ENCODE data around the gene FAM3B.

FAM3B gene

DNA sequence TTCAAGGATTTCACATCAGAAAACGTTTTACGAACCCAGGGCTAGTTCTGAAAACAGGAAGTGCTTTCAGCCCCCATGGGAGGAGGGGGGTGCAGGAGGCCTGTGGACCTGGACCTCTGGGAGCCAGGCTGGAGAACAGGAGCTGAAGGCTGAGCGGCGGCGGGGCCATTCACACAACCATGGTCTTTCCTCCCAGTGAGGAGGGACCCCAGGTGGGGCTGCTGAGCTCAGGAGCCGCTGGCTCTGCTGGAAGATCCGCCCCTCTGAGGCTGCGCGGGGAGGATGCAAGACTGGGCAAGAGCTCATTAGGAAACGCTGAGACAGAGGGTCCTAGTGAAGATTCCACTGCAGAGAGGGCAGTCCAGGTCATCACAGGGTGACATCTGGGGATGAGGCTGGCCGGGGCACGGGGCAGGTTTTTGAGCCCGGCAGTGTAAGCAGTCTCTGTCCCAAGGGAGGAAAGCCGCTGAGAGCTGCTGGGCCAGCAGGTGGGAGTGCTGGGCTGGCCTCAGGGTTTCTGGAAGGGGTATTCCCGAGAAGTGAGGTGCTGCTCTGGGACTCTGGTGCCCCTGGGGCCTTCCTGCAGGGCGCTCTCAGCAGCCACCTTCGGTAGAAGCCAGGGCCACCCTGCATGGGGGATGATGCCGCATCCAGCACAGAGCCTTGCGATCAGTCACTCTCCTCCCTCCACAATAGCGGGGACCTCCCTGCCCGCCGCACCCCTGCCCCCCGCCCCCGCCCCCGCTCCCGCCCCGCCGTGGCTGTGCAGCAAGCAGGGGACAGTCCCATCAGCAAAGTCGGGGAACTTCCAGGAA, 52.7 kb downstream of the FAM3B start:
- no peak for DNase-seq (ENCODE audit: low spot score)

DNA sequence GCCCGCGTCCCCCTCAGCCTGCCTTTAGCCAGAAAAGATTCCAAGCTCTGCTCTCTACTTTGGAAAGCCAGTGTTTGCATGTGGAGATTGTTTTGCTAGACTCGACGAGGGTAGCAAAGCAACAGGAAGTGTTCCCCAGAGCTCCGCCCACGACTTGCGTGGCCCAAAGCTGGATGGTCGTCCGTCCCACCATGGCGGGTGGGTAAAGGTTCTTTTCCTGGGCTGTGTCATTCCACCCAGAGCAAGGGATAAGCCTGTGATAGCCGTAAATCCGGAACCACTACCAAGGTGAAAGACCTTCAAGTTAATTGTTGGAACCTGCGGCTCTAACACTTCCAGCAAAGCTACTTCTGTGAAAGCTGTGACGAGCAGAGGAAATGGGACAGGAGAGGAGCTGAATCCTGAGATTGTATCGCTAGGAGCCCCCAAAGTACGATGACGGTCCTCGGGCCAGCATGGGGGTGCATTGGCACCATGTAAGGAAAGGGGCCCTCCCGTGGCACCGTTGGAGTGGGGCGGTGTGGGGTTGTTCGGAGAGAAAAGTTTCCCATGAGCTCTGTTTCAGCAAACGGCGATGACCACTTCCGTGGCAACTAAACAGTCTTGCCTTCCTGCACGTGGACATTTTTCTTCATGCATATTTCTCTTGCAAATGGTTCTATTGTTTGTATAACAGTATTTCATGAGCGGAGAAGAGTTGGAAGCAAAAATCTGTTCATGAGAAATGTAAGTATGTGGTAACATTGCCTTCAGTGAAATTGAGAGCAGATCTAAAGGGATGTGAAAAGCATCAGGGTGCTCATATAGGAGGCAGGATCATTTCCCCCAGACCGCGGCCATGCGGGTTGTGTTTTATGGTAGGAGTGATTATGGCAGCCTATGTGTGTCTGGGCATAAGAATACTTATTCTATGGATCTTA, 53.6 kb downstream of the FAM3B start:
- DNase-seq (ENCODE audit: low spot score): no peak

DNA sequence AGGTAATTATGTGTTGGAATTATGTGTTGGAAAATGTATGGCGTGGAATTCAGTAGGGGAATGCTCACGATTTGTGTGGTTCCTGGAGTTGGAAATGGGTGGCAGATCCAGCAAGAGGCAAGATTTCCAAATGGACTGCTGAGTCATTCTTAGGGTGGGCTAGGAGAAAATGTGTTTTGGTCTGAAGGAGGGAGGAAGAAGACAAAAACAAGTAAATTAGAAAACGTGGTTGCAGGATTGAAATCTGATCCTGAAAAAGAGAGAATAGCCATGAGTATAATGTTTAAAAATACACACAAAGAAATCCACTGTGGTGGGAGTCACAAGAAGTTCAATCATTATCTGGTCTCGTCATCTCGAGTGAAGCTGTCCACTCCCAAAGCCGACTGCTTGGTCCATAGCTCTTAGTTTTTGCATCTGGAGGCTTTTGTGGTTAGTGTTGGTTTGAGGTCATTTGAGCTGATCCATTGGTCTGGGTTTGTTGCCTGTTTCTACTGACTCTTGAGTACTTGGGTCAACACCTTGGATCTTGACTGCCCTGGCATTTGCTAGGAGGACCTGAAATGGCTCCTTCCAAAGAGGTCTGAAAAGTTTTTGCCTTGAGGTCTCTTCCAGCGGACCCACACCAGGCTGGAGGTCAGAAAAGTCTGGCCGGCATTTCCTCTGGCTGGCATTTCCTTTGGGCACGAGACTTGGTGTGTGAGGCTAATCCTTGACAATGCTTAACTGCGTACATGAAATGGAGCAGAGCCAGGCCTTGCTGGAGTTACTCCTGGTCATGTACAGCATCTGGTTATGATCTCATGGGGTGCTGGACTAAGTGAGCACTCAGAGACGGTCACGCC, 54.5 kb downstream of the FAM3B start:
- no peak for DNase-seq (ENCODE audit: low spot score)

DNA sequence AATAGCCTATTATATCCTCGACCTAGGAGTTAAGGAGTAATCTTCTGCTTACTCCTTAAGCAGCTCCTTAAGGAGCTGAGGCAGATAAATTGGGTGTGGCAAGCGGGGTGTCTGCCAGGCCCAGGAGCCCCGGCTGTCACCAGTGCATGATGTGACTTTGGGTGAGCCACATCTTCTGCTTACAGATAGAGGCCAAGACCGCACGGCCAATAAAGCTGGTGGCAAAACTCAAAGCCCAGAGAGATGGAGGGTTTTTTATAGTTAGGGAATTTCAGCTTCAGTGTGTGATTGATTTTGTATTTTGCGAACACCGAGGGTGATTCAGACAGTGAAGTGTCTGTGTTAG, 55.1 kb downstream of the FAM3B start:
- DNase-seq (ENCODE audit: low spot score): no peak

DNA sequence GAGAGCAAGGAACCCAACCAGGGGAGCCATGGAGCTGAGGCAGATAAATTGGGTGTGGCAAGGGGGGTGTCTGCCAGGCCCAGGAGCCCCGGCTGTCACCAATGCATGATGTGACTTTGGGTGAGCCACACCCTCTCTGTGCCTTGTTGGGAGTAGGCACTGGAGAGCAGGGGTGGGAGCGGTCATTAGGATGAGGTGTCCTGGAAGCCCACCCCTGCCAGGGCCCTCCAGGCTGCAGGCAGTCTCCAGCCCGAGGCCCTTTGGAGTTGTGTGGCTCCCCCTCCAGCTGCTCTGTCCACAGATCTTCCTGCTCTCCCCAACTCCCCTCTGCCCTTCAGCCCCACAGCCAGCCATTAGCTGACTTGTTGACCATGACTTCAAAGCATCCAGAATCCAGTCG, 56.7 kb downstream of the FAM3B start:
- DNase-seq (ENCODE audit: low spot score): no peak

DNA sequence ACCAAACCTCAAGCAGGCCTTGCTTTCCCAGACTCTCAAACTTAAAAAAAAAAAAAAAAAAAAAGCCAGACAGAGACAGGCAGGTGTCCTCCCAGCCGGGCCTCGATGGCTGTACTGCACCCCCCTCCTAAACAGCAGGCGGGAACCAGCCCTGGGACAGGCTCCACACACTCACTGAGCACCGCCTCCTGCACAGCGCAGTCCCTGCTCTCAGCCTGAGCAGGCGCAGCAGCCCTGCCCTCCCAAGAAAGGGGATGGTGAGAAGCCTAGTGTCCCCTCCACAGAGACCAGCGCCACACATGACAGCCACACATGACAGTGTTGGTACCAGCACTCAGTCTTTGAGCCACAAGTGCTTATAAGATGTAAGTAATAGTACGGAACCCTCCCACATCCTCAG, 57.2 kb downstream of the FAM3B start:
- no peak for DNase-seq (ENCODE audit: low spot score)

DNA sequence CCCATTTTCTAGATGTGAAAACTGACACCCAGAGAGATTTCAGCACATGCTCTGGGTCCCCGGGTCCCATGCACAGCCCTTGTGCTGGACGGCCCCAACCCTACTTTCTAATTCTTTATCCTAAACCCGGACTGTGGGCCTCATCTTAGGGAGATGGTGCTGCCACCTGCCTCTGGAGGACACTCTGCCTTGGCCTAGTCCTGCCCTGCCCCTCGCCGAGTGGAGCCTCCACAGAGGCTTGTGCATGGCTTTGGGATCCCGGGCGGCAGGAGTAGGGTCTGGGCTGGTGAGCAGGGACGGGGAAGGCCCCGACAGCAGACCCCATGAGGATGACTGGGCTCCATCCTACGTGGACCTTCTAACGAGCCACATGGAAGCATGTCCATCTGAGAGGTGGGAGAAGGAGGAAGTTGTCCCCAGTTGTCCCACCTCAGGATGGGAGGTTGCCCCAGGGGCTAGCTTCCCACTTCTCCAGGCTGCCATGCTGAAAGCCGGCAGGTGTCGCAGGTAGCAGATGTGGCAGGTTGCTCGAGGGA, 57.6 kb downstream of the FAM3B start:
- no peak for DNase-seq (ENCODE audit: low spot score)

DNA sequence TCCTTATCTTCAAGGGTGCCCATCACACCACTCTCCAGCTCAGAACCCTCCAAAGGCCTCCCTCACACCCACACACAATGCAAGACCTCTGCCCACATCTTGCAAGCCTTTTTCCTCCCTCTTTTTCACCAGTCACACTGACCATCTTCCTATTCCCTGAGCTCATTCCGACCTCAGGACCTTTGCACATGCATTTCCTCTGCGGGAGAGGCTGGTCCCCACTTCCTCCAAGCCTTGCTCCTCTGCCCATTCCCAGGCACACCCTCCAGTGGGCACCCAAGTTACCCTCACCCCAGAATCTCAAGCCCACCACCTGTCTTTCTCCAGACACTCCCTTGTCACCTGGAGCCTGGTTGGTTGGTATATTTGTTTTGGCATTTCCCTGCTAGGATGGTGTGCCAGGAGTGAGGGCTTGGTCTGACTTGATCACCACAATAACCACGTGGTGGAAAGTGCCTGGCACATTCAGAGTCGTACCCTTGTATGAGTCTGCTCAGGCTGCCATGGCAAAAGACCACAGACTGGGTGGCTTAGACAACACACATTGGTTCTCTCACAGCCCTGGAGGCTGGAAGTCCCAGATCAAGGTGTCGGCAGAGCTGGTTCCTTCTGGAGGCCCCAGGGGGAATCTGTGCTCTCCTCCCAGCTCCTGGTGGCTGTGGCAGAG, 58.4 kb downstream of the FAM3B start:
- no peak for DNase-seq (ENCODE audit: low spot score)

DNA sequence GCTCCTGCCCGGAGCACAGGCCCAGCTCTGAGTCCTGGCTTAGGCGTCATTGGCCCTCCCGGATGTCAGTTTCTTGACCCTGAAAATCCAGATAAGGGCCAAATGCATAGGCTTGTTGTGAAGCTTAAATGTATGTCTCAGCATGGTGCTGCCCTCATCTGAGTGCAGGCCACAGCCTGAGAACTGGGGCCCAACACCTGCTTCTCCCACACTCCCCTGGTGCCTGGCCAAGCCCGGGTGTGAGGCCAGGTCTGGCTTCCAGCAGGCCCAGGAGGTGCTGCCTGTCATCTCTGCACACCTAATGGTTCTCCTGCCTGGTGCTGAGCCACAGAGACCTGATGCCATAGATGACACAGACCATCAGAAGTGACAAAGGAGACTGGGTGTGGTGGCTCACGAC, 59.3 kb downstream of the FAM3B start:
- no peak for DNase-seq (ENCODE audit: low spot score)

DNA sequence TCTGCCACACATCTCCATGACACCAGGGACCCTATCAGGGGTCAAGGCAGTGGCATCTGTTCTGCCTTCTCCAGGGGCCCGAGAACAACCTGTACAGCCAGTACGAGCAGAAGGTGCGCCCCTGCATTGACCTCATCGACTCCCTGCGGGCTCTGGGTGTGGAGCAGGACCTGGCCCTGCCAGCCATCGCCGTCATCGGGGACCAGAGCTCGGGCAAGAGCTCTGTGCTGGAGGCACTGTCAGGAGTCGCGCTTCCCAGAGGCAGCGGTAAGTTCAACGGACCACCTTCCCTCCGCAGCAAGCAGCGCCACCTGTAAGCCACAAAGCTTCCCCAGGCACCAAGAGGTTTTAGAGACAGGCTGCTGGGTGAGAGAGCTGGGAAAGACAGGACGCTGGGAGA, 61.1 kb downstream of the FAM3B start:
- DNase-seq (ENCODE audit: low spot score): no peak

DNA sequence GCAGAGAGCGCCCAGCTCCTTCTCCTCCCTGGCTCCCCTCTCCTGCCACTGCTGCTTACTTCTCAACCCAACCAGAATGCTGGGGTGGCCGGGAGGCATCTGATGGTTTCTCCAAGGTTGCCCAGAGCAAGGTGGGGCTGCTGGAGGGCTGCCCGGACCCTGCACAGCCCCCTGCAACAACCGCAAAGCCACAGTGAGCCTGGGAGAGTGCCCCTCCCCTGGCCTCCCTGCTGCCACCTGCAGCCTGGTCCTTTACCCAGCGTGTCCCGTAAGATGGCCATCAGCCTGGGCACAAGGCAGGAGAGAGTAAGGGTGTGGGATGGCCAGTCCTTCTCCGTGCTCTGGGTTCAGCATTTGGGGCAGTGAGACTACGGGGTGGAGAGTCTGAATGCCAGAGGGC, 62.2 kb downstream of the FAM3B start:
- no peak for DNase-seq (ENCODE audit: low spot score)

DNA sequence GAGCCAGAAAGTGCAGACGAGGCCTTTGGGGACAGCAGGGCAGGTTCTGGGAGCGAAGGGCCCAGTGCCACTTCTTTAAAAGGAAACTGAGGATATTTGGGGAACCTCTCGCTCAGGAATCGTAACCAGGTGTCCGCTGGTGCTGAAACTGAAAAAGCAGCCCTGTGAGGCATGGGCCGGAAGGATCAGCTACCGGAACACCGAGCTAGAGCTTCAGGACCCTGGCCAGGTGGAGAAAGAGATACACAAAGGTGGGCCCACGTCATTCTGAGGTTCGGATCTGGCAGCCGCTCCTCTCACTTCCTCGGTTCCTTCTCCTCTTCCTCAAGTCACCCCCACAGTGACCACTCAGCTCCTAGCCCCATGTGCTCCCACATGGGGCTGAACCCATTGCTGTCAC, 63.3 kb downstream of the FAM3B start:
- DNase-seq (ENCODE audit: low spot score): no peak

DNA sequence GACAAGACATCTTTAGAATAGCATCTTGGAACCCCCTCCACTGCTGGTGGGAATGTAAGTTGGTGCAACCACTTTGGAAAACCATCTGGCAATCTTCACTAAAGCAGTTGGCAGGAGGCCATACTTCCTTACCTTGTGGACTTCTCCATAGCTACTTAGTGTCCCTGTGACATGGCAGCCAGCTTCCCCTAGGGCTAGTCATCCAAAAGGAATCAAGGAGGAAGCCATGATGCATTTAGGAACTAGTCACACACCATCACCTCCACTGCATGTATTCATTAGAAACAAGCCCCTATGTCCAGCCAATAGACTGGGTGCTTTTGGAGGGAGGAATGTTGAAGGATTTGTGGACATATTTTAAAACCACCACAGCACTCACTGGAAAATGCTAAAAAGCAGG, 65.1 kb downstream of the FAM3B start:
- no peak for DNase-seq (ENCODE audit: low spot score)

DNA sequence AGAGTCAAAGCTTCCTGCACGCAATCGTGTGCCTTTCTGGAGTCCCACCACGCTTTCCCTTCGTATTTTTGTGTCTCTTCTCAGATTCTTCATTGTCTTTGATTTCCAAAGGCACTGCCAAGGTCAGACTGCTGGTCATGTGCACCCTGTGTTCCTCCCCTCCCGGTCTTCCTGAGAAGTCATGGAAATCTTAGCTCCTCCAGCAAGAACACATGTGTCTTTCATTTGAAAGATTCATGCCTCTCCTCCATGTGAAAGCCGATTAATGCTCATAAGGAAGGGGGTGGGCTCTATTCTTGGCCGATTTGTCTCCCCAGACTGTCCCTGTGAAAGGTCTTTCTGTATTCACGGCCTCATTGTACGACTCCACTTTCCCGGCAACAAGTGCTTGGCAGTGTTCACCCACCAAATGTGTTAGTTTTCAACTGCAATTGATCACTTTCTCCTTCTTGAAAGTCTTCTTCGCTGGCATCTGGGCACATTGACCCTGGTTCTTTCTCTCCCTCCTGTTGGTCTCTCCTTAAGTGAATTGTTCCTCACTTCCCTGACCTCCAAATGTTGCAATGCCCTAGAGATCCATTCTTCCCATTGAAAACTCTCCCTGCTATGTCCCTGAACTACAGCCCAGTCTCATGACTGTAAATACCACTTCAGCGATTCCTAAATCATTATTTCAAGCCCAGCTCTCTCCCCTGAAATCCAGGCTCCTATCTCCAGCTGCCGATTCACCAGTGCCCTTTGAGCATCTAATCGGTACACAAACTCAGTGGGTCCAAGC, 70.6 kb downstream of the FAM3B start:
- DNase-seq (ENCODE audit: low spot score): no peak

DNA sequence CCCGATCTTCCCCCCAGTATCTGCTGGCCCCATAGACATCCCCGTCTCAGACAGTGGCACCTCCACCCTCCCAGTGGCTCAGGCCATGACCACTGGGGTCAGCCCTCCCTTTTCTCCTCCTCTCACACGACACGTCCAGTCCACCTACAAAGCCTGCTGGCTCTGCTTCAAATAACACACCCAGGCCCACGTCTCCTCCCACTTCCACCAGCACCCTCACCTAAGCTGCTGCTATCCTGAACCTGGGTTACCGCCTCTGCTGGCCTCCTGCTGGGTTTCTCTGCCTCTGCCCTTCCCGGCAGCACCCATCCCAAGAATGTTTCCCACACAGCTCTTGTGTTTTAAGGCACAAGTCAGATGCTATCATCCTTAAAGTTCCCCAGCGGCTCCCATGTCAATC, 71.2 kb downstream of the FAM3B start:
- no peak for DNase-seq (ENCODE audit: low spot score)

DNA sequence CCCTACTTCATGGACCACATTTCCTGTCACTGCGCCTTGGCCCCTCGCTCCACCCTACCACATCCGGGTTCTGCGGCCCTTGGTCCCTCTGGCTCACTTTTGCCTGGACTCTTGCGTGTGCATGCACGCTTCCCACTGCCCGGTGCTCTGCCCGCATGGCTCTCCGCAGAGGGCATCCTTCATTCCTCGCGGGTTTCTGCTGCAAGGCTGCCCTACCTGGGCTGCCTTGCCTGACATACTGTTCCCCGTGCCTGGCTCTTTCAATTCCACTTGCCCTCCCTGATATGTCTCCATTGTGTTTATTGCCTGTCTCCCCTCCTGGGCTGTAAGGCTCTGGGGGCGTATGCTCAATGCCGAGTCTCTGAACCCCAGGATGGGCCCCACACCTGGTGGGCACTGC, 71.7 kb downstream of the FAM3B start:
- no peak for DNase-seq (ENCODE audit: low spot score)

DNA sequence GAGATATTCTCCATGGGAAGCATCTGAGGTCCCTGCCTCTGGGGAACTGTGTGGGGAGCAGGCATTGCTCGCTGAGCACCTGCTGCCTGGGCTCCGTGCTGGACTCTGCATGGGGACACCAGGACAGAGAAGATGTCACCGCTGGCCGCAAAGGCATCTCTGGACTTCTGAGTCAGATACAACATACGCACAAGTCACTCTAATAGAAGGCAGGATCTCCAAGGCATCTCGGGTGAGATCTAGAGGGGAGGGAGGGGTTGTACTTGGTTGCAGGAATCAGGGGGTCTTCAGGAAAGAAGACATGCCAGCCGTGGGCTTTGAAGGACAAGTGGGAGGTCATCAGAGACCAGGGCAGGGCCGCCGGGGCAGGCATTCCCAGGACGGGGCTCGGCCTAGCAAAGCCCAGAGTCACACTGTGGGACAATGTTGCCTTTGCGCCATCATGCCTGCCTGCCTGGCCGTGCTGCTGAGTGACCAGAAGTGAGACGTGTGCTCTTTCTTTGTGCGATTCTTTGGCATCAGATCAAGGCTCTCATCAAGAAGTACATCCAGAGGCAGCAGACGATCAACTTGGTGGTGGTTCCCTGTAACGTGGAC, 73.5 kb downstream of the FAM3B start:
- DNase-seq (ENCODE audit: low spot score): no peak

DNA sequence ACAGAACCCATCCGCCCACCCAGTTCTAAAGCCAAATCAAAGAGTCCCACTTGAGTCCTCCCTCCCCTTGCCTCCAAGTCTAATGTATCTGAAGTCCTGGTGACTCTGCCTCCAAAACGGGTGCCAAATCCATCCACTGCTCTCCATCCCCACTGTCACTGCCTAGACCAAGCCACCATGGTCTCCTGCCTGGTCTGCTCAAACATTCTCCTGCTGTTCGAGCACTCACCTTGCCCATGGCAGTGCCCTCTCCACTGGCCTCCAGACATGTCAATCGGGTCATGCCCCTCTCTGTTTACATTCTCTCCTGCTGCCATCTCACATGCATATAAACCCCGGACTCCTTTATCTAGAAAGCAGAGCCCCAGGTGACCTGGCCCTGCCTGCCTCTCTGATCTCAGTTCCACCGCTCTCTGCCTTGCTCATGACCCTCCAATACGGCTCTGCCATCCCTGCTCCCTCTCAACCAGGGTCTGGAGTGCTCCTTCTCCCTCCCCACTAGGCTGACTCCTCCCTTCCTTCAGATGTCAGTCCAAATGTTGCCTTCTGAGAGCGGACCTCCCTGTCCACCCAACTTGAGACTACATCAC, 77.4 kb downstream of the FAM3B start:
- DNase-seq (ENCODE audit: low spot score): no peak

DNA sequence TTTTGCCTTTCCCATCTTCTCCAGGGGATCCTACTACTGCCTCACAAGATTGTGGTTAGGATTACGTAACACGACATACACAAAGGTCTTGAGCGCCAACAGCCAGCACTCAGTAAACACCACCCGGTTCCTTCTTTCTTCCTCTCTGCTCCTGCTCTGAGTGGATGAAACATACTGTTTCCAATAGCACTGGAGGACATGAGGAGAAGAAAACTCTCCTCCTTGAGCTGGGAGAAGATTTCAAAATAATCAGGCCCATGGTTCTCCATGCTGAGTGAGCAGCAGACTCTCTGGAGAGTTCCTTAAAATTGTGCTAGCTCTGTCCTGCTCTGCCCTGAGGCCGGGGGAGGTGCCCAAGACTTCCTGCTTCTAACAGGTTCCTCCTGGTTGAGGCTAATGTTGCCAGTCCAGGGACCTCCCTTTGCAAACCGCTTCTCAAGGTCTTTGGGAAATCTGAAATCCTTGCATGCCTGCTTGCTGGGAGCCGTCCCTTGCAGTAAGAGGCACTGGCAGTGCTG, 80.0 kb downstream of the FAM3B start:
- no peak for DNase-seq (ENCODE audit: low spot score)

DNA sequence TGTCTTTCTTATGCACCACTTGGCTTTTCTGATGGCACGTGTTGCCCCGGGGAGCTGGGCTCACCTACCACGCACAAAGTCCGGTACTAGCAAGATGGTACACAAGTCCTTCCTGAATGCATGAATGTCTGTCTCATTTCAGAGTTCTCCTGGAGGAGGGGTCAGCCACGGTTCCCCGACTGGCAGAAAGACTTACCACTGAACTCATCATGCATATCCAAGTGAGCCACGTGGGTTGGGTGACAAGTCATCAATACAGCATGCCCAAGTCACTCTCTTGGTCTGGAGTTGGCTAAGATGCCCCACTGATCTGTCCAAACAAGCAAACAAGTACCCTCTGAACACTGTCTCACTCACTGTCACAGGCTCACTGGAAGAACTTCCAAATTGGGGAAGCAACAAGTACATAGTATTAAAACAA, 80.9 kb downstream of the FAM3B start:
- DNase-seq (ENCODE audit: low spot score): no peak

Measured in D341Med (cell line).